ENCODE results near the gene SERPINA9. TPM values are rescaled to one million over a fixed set of nuclear protein-coding genes. Genes with fewer than 3 reads are reported as not detected.
"Not testable (repeated sequence)": the region's sequence is repeated elsewhere in the genome, so short reads cannot be mapped to it uniquely, and the experiment has no call there.

The SERPINA9 gene
- total RNA-seq, 1 donor from 2014 or later: not detected

DNA sequence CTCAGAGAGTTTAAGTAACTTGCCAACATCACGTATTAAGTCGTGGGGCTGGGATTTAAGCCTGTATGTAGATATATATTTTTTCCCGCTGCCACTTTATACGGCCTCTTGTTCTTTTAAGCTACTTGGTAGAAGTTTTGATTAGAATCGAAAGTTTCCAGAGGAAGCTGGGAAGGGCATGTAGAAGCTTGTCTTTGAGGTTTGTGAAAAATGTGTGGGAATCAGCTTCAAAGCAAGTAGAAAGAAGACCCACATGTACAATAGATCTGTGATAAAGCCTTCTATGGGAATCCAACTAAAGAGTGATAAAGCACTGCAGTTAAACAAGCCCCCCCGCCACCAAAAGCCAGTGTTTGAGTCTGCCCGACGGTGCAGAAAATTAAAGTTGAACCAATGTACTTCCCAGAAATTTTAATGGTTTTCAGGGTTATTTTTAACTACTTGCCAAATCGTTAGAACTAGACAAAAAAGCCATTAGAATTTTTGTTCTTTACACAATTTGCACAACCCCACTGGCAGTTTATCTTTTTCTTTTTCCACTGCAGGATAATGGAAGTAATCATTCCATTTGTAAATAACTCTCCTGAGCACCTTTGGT, 48.9 kb downstream of the SERPINA9 start:
- intact Hi-C loops (cut with micrococcal nuclease): no loop called here

DNA sequence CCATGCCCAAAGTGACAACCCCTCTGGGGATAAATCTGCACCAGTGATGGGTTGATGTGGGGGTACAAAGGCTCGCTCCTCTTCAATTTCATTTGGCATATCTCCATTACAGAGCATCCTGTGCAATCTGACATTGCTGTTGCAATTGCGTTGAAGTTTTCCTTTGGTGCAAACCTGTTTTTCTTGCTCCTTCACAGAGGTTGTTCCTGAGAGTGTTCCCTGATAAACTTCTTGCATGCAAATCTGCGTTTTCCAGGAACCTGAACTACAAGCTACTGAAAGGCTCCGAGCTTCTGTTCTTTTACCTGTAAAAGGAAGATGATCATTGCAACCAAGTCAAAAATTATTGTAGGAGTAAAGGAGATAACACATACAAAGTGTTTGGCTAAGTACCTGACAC, 49.5 kb downstream of the SERPINA9 start:
- intact Hi-C loops (cut with micrococcal nuclease): no loop called here

- intact Hi-C loops (cut with micrococcal nuclease): no loop called here
Measured at GRCh38 chr14:94424371-94424770, 51.6 kb downstream of the SERPINA9 start.

GRCh38 chr14:94423453-94424056, 52.4 kb downstream of the SERPINA9 start:
- intact Hi-C loops (cut with micrococcal nuclease): loop anchor here (1.0 kb wide), 1 partner anchor 63 kb away; no protein-coding TSS in a partner anchor

- intact Hi-C loops (cut with micrococcal nuclease): no loop called here
Measured at GRCh38 chr14:94421316-94421715, 54.7 kb downstream of the SERPINA9 start.

GRCh38 chr14:94417497-94418205, 58.3 kb downstream of the SERPINA9 start:
- intact Hi-C loops (cut with micrococcal nuclease): not testable (repeated sequence)

Other genes with a start within 250 kb of the SERPINA9 start
- not detected in 2 replicates for gene SERPINA10, start 182.9 kb downstream of the SERPINA9 start, total RNA-seq
- not detected in 2 replicates for gene SERPINA6, start 152.9 kb downstream of the SERPINA9 start, total RNA-seq
- not detected in 2 replicates for gene SERPINA2, start 109.5 kb downstream of the SERPINA9 start, total RNA-seq
- 0.20 and 0.22 TPM in 2 replicates for gene SERPINA1, start 87.6 kb downstream of the SERPINA9 start, total RNA-seq
- gene SERPINA11, start 23.4 kb downstream of the SERPINA9 start, total RNA-seq: not detected in 2 replicates
- gene SERPINA12, start 33.3 kb upstream of the SERPINA9 start, total RNA-seq: not detected in 2 replicates
- not detected in 2 replicates for gene SERPINA4, start 85.2 kb upstream of the SERPINA9 start, total RNA-seq
- gene SERPINA5, start 105.2 kb upstream of the SERPINA9 start, total RNA-seq: not detected in 2 replicates
- gene SERPINA3, start 136.2 kb upstream of the SERPINA9 start, total RNA-seq: not detected in 2 replicates

All from T-helper 1 cell treated with Interleukin-12 subunit alpha and Interleukin-12 subunit beta and Interleukin-4 antibody, amounts not matched to agents 30 ng/mL and 1 ng/mL, for 36 hours (primary cell).